HL-60 (cell line): ENCODE measurements around the gene EFNA5.

ENCODE experiments used
- DNase-seq, 2 experiments: peaks; one replicate each; pipeline ENCODE4 v3.0.0-alpha.2; 2010 to 2020; ENCODE audit warnings: low read depth in 1 of 2, low spot score in 1 of 2
- H3K27ac ChIP-seq: fragments of 250-450 bp; sonication (Bioruptor Pico); replicated peaks from 2 replicates; pipeline ENCODE4 v1.5.1; 2020; ENCODE audit warnings: mild to moderate bottlenecking, moderate library complexity
- H3K27me3 ChIP-seq: fragments of 250-450 bp; sonication (Bioruptor Pico); 2 replicates; pipeline ENCODE4 v1.5.1; 2021; ENCODE audit warnings: mild to moderate bottlenecking, moderate library complexity; ENCODE audit not compliant: insufficient read depth, poor library complexity, severe bottlenecking
- H3K4me3 ChIP-seq: replicated peaks from 2 replicates; pipeline ENCODE4 v1.5.1; 2011; ENCODE audit warnings: mild to moderate bottlenecking, control low read depth, low read length; ENCODE audit not compliant: insufficient read depth
- CTCF ChIP-seq: IDR thresholded peaks from one replicate; pipeline ENCODE4 v1.5.1; 2011; ENCODE audit warnings: low read length, control low read depth, inconsistent platforms; ENCODE audit not compliant: insufficient read depth
- GABPA ChIP-seq: IDR thresholded peaks from 2 replicates; pipeline ENCODE4 v1.6.1; 2012; ENCODE audit warnings: low read depth
- POLR2AphosphoS5 ChIP-seq: IDR thresholded peaks from 2 replicates; pipeline ENCODE4 v1.6.1; 2012; ENCODE audit warnings: low read depth
- REST ChIP-seq: IDR thresholded peaks from 2 replicates; pipeline ENCODE4 v1.6.1; 2012; ENCODE audit warnings: low read depth; ENCODE audit not compliant: insufficient replicate concordance
- SPI1 ChIP-seq: IDR thresholded peaks from 2 replicates; pipeline ENCODE4 v1.6.1; 2012; ENCODE audit warnings: low read depth, mild to moderate bottlenecking, borderline replicate concordance

Gene EFNA5

GRCh38 chr5:107447587-107447986 is 223.2 kb downstream of the EFNA5 start:
- no peak for DNase-seq
- H3K27me3 ChIP-seq = no peaks in the 10 kb centered on the region

GRCh38 chr5:107446972-107447371 is 223.8 kb downstream of the EFNA5 start:
- no peaks in the 10 kb centered on the region for H3K27me3 ChIP-seq
- no peak overlapping the region for H3K27ac ChIP-seq
- no peak for TF ChIP-seq REST
- no peak for TF ChIP-seq POLR2AphosphoS5
- no peak for TF ChIP-seq CTCF
- TF ChIP-seq GABPA = no peak
- TF ChIP-seq SPI1 = no peak
- DNase-seq = no peak
- no peak overlapping the region for H3K4me3 ChIP-seq

More at GRCh38 chr5:107447587-107447986, 223.2 kb downstream of the EFNA5 start:
- Histone ChIP-seq H3K4me3 (no peak overlapping the region), H3K27ac (no peak overlapping the region)
- TF ChIP-seq POLR2AphosphoS5 (no peak), GABPA (no peak)

- Histone ChIP-seq H3K27ac (no peak overlapping the region), H3K4me3 (no peak overlapping the region), H3K27me3 (no peaks in the 10 kb centered on the region)
- DNase-seq = no peak
- TF ChIP-seq GABPA (no peak), SPI1 (no peak), REST (no peak), POLR2AphosphoS5 (no peak), CTCF (no peak)
Observed at GRCh38 chr5:107444300-107444699, 226.4 kb downstream of the EFNA5 start.

GRCh38 chr5:107443897-107444296 is 226.8 kb downstream of the EFNA5 start:
- no peak for DNase-seq
- TF ChIP-seq POLR2AphosphoS5 (no peak), CTCF (no peak), GABPA (no peak), REST (no peak), SPI1 (no peak)
- no peak overlapping the region for H3K27ac ChIP-seq
- no peak overlapping the region for H3K4me3 ChIP-seq
- H3K27me3 ChIP-seq = no peaks in the 10 kb centered on the region
